C4-2B (cell line): ENCODE measurements around the gene OSBPL10.

ENCODE experiments used
- CTCF ChIP-seq: fragments of 450-650 bp; conservative IDR thresholded peaks from 2 replicates; pipeline ENCODE4 v1.5.1; 2017; ENCODE audit warnings: mild to moderate bottlenecking
- ZFX ChIP-seq: fragments of 450-650 bp; IDR thresholded peaks from 2 replicates; pipeline ENCODE4 v1.6.1; 2017

GRCh38 chr3:31728403-31728802, 252.7 kb downstream of the OSBPL10 start:
- TF ChIP-seq CTCF (no peak), ZFX (no peak)
